Renal cortex interstitium (tissue), 11 donors: Measurements from ENCODE around the gene ADAMTS2. TPM values are rescaled to one million over a fixed set of nuclear protein-coding genes. Genes with fewer than 3 reads are reported as not detected.
"Not testable (repeated sequence)": the region's sequence is repeated elsewhere in the genome, so short reads cannot be mapped to it uniquely, and the experiment has no call there.

Experiments used
- DNase-seq, 11 donors: peaks; one replicate each; pipeline ENCODE4 v3.0.0-alpha.2; 2013; ENCODE audit warnings: low read depth in 9 of 11, low spot score in 4 of 11; ENCODE audit errors: extremely low read depth in 1 of 11
- polyA plus RNA-seq, 3 donors: library from polyadenylated mRNA; unstranded; fragments of 120-200 nt; gene quantifications; one replicate each; pipeline ENCODE4 v1.2.1, GENCODE V29; 2013; ENCODE audit not compliant: insufficient read length in 3 of 3

ADAMTS2 gene
- polyA plus RNA-seq, 3 donors = 9.9 to 14.0 (median 10.6) TPM

- DNase-seq = no peak
Measured at GRCh38 chr5:179294131-179294780, 51.0 kb downstream of the ADAMTS2 start.

DNA sequence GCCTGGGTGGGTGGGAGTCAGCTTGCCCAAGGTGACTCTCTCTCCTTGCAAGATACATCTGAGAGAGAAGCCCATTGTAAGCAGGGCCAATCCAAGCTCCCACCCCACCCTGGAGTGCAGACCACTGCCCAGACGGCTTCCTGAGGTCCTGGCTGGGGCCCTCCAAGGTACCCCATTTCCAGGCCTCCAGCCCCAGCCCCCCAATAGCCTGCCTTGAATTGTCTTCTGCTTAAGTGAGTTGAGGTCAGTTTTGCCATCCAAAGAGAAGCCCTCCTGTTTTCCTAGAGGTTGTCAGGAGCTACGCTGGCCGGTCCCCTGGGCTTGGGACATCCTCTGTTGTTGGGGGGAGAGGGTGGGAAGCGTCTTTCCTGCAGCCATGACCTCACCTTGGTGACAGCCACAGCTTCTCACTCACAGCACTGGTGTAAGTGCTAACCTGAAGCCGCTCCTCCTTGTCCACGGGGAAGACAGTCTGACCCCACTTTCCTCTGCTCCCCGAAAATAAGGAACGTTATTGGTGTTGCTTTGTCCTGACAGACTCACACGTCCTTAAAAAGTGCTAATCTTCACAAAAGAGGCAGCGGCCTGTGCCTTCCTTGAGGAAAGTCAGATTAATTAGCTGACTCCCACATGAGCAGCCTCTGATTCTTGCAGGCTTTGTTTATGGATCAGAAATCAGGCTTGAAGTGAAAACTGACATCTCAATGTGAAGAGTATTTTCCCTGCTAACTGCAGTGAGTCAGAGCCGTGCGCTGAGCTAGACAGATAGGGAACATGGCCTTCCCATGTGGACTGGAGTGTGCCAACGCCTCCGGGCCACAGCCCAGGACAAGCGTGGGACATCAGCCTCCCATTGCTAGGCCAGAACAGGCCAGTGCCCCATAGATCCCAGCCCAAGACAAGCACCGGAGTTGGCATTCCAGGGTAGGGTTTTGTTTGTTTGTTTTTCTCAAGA, 52.3 kb downstream of the ADAMTS2 start:
- DNase-seq = no peak

- no peak for DNase-seq
Measured at GRCh38 chr5:179292202-179292601, 53.1 kb downstream of the ADAMTS2 start.

DNA sequence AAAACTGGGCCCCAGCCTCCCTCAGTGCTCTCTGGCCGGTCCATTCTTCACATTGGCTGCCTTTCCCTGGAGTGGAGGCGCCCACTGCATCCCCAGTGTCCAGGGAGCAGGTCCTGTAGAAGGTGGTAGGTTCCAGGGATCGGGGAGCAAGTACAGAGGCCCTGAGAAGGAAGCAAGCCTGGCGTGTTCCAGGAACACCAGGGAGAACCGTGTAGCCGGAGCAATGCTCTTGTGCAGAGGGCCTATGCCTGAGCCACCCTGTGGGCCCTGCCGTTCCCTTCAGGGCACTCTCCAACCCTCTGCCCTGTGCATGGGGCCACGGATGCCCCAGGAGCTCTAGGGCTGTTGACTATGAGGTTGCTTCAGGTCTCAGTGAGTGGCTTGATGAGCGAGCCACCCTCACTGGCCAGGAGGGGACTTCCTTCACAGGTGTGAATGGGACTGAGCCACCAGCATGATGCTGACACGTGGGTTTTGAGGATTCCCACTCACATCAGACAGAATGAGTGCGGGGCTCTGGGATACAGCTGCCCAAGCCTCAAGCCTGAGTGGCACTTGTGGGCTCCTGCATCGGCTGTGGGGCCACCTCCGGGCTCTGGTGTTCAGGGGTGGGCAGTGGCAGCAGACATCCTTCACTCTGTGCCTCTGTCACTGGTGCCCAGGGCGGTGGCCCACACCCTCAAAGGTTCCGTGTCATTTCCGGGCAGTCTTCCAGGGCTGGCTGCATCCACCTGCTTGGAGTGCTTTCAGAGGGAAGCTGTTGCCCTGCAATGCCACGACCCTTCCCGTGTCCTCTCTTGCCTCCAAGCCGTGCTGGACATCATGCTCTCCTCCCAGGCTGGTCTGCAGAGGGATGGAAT, 54.4 kb downstream of the ADAMTS2 start:
- no peak for DNase-seq

GRCh38 chr5:179289756-179290385, 55.4 kb downstream of the ADAMTS2 start:
- no peak for DNase-seq

DNA sequence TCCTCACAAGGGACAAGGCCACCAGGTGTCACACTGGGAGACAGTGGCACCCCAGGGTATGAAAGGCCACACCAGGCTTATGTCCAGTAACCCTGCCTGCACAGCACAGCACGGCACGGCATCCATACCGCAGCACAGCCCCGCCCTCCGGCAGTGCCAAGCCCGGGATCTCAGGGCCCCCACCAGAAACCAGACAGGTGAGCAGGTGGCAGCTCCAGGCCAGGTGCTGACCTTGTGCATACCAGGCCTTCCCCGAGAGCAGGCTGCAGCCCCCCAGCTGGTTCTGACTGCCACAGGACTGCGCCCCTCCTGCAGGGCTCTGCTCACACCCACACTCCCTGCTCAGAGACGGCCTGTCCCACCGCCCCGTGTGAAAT, 56.5 kb downstream of the ADAMTS2 start:
- no peak for DNase-seq

GRCh38 chr5:179288101-179288808, 57.0 kb downstream of the ADAMTS2 start:
- no peak for DNase-seq

GRCh38 chr5:179287631-179288030, 57.6 kb downstream of the ADAMTS2 start:
- DNase-seq = no peak

DNA sequence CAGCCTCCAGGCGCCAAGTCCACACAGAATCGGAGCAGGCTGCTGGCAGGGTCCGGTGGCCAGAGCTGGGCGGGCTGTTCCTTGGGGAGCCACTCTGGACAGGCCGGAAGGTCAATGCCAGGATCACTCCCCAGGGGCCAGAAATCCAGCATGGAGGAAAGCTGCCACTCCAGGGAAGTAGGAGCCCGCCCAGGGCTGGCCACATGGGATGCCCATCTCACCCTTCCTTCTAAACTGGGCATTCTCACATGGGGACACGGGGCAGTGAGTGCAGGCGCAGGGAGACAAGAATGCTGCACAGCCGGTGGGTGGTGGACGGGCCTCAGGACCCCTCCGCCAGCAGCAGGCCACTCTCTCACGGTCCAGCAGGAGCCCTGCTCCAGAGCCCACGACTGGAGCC, 58.2 kb downstream of the ADAMTS2 start:
- no peak for DNase-seq

- DNase-seq = not testable (repeated sequence)
Measured at GRCh38 chr5:179285776-179286162, 59.5 kb downstream of the ADAMTS2 start.

DNA sequence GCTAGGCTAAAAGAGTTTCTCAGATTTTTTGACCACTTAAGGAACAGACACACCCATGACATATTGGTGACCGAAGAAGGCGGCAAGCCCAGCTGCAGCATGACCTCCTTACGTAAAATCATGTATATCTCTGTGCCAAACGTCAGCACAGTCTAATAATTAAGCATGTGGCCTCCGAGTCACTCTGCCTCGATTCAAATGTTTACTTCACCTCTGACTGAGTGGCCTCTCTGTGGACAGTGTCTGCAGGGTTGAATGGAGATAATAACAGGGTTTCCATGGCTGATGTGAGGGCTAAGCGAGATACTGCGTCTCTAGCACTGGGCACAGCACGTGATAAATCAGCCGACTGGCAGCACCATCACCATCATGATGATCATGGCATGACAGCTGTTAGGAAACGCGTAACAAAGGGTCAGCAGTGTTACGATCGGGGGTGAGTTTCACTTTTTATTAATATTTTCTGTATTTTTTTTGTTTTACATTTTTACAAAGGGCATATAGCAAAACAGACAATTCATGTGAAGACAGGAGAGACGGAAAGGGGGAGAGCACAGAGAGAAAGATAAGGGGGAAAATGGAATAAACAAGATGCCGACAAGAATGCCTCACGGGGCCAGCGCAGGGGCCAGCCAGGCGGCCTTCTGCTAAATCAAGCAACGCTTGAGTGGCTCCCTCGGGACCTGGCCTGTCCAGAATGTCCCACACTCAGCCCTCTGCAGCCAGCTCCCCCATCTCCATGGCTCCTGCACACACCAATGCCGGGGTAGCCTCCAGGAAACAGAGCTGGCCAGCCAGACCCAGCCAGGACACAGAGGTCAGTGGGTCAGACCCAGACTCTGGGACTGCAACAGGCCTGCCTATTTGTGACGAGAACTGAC, 60.3 kb downstream of the ADAMTS2 start:
- peak in 1 of 11 donors; percentile 39 for DNase-seq

GRCh38 chr5:179283908-179284307, 61.4 kb downstream of the ADAMTS2 start:
- DNase-seq = not testable (repeated sequence)

DNA sequence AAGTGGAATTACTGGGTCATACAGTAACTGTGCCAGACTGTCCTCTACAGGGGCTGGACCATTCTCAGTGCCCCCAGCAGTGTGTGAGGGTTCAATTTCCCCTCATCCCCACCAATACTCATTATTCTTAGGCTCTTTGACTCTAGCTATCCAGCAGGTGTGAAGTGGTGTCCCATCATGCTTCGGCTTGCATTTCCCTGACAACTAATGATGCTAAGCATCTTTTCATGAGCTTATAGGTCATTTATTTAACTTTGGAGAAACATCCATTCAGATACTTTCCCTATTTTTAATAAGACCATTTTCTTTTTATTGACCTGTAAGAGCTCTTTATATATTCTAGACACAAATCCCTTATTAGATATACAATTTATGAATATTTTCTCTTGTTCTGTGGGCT, 63.6 kb downstream of the ADAMTS2 start:
- no peak for DNase-seq

- no peak for DNase-seq
Measured at GRCh38 chr5:179280095-179280490, 65.2 kb downstream of the ADAMTS2 start.

GRCh38 chr5:179279347-179280094, 65.7 kb downstream of the ADAMTS2 start:
- DNase-seq = no peak

DNA sequence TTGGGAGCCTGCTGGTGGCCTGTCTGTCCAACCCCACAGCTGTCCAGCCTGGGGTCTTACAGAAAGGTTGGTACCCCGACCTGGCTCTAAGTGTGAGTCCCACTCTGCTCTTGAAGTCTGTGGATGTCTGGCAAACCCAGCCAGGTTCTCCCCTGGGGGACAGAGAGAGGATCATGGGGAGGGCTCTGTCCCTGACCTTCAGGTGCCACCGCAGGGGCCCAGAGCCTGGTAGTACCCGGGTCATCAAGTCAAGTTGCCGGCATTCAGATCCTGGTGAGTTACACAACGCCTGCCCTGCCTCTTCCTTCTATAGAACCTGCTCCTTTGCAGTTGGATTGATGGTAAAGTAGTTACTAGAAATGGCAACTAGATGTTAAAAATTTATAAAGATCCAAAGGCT, 66.7 kb downstream of the ADAMTS2 start:
- DNase-seq = no peak

DNA sequence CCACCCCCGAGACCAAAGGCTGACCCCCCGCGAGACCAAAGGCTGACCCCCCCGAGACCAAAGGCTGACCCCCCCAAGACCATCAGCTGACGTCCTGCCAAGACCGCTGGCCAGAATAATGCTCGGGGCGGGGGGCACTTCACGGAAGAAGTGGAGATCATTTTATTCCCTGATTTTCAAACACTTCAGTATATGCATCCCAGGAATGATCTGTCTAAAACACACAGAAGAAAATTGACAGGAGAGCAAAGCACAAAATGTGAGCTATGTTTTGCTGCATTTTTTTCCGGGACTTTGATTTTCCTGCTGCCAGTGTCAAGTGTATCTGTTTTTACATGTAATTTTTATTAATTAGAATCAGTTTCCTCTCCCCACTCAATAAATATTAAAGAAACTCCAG, 67.1 kb downstream of the ADAMTS2 start:
- no peak for DNase-seq
